OCI-LY1 (cell line): ENCODE results near the gene LARGE2.

ENCODE experiments used
- CTCF ChIP-seq: fragments of 200-600 bp; sonication (generic), shearing (Covaris generic); IDR thresholded peaks from 2 replicates; pipeline ENCODE4 v1.5.1; 2017; ENCODE audit warnings: mild to moderate bottlenecking, antibody characterized with exemption, low read length, moderate library complexity, mixed read lengths
- EZH2 ChIP-seq: fragments of 200-600 bp; sonication (generic), shearing (Covaris generic); IDR thresholded peaks from 2 replicates; pipeline ENCODE4 v1.8.0; 2017; ENCODE audit warnings: borderline replicate concordance, mixed run types, mild to moderate bottlenecking, antibody characterized with exemption, low read length, moderate library complexity, mixed read lengths

GRCh38 chr11:45939836-45940235 lies 17.4 kb downstream of the LARGE2 start:
- TF ChIP-seq CTCF (no peak), EZH2 (no peak)
